ENCODE results near the gene MS4A6A.
"Not testable (repeated sequence)": the region's sequence is repeated elsewhere in the genome, so short reads cannot be mapped to it uniquely, and the experiment has no call there.

Gene MS4A6A

DNA sequence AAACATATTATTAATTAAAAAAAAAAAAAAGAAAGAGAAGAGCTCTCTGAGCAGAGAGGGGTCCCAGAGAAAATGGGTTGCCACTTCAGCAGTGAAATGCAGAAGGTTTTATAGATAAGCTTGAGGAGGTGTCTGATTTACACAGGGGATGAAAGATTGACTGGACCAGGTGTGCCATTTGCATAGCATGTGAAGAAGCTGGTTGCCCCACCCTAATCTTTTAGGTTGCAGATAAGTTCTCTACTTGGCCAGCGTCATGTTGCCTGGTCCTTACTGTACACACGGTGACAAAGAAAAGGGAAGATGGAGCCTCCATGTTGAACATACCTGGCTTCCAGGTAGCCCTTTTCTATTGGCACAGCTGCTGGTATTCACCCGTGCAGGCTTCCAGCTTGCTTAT lies 53.0 kb downstream of the MS4A6A start:
- DNase-seq: no peak

- not testable (repeated sequence) for DNase-seq
Observed at GRCh38 chr11:60128866-60129265, 54.0 kb downstream of the MS4A6A start.

DNA sequence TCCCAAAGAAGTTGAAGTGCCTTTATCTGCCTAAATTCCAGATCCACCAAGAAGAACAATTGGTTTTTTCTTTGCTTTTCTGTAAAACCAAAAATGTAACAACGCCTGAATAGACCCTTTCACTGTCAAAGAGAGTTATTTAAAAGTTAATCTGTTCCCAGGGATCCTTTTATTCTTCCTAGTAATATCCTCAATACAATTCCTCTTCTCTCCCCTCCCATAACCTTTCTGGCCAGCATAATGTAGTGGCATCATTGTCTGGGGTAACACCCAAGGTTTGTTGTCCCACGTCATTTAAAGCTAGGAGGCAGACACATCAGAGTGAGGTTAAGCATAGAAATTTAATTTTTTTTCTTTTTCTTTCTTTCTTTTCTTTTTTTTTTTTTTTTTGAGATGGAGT lies 54.5 kb downstream of the MS4A6A start:
- no peak for DNase-seq

GRCh38 chr11:60127311-60127811 lies 55.5 kb downstream of the MS4A6A start:
- DNase-seq: no peak

DNA sequence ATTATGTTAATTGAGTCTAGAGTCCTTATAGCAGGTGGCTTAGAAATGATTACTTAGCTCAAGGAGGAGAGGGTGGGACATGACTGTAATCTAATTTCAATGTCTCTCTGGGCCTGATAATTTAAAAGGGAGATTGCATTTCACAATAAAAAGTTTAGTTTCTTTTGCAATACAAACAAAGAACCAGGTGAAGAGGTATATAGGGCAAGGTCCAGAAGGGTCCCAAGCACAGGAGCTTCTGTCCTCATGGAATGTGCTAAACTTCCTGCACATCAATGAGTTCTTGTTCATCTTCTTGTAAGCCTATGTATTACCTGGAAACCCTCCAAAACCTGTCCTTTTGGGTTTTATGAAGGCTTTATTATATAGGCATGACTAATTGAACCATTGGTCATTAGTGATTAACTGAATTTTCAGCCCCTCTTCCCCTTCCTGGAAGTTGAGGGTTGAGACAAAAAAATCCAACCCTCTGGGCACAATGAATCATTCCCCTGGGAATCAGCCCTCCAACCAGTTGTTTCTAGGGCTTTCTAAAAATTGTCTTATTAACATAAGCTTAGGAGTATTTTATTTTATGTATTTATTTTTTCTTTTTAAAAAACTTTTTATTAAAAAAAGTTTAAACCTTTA lies 56.8 kb downstream of the MS4A6A start:
- DNase-seq: no peak

DNA sequence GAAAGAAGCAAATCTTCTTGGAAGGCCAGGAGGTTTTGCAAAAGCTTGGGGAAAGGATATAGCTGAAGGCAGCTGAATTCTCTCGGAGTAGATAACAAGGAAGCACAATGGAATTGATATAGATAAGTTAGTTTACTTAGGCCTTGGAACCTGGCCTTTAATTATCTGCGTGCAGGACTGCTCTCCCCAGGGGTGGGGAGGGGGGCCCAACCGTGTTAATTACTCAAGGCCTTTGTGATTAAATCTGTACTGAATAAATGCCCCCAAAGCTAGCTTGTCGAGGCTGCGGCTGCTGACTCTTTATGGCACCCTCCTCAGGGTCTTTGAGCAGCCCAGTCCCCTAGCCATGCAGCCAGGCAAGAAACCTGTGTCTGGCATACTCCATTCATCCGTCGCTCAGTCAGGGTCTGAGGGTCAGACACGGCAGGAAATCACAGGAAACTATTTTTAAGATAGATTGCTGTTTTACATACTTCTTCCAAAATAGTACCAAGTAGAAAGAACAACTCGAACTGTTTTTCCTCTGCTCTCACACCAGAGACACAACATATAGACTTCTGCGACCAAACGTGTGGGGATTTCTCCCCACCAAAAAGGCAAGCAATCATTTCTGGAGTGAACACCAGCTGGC lies 58.0 kb downstream of the MS4A6A start:
- no peak for DNase-seq

All from hypothalamus (tissue), 51 donors.